ENCODE results near the gene PLPP1. TPM values are rescaled to one million over a fixed set of nuclear protein-coding genes. Genes with fewer than 3 reads are reported as not detected.

PLPP1 gene
- total RNA-seq, 1 donor from 2014 or later: 38.9 TPM

GRCh38 chr5:55518831-55519390, 15.9 kb downstream of the PLPP1 start:
- no peaks in the 10 kb centered on the region for H3K27me3 Mint-ChIP-seq (ENCODE audit: unreplicated experiment)
- no peak overlapping the region for H3K27ac Mint-ChIP-seq (ENCODE audit: unreplicated experiment)

GRCh38 chr5:55517804-55518203, 17.0 kb downstream of the PLPP1 start:
- Mint-ChIP-seq H3K9me3 (ENCODE audit: unreplicated experiment) (no peaks in the 10 kb centered on the region), H3K4me3 (ENCODE audit: unreplicated experiment) (no peak overlapping the region), H3K4me1 (ENCODE audit: unreplicated experiment) (peaks cover 11% of the 10 kb centered on the region), H3K36me3 (ENCODE audit: unreplicated experiment) (peaks cover 7% of the 10 kb centered on the region), H3K27me3 (ENCODE audit: unreplicated experiment) (no peaks in the 10 kb centered on the region), H3K27ac (ENCODE audit: unreplicated experiment) (no peak overlapping the region)
- no peak for DNase-seq (ENCODE audit: extremely low spot score, unreplicated experiment)
- TF ChIP-seq CTCF (IDR thresholded peaks at IDR 0.05): no peak

More at GRCh38 chr5:55518831-55519390, 15.9 kb downstream of the PLPP1 start:
- no peak for DNase-seq (ENCODE audit: extremely low spot score, unreplicated experiment)
- Mint-ChIP-seq H3K9me3 (ENCODE audit: unreplicated experiment) (no peaks in the 10 kb centered on the region), H3K4me3 (ENCODE audit: unreplicated experiment) (no peak overlapping the region), H3K4me1 (ENCODE audit: unreplicated experiment) (peaks cover 16% of the 10 kb centered on the region), H3K36me3 (ENCODE audit: unreplicated experiment) (peaks cover 7% of the 10 kb centered on the region)
- TF ChIP-seq CTCF (IDR thresholded peaks at IDR 0.05): no peak

GRCh38 chr5:55511010-55511409, 23.8 kb downstream of the PLPP1 start:
- DNase-seq (ENCODE audit: extremely low spot score, unreplicated experiment): no peak
- H3K27ac Mint-ChIP-seq (ENCODE audit: unreplicated experiment): no peak overlapping the region
- TF ChIP-seq CTCF (IDR thresholded peaks at IDR 0.05): no peak
- H3K4me3 Mint-ChIP-seq (ENCODE audit: unreplicated experiment): no peak overlapping the region
- no peaks in the 10 kb centered on the region for H3K27me3 Mint-ChIP-seq (ENCODE audit: unreplicated experiment)
- H3K9me3 Mint-ChIP-seq (ENCODE audit: unreplicated experiment): no peaks in the 10 kb centered on the region
- H3K36me3 Mint-ChIP-seq (ENCODE audit: unreplicated experiment): peaks cover 4% of the 10 kb centered on the region
- H3K4me1 Mint-ChIP-seq (ENCODE audit: unreplicated experiment): peaks cover 34% of the 10 kb centered on the region

GRCh38 chr5:55510523-55510880, 24.3 kb downstream of the PLPP1 start:
- Mint-ChIP-seq H3K4me3 (ENCODE audit: unreplicated experiment) (no peak overlapping the region), H3K4me1 (ENCODE audit: unreplicated experiment) (peaks cover 34% of the 10 kb centered on the region), H3K36me3 (ENCODE audit: unreplicated experiment) (no peaks in the 10 kb centered on the region), H3K9me3 (ENCODE audit: unreplicated experiment) (no peaks in the 10 kb centered on the region), H3K27me3 (ENCODE audit: unreplicated experiment) (no peaks in the 10 kb centered on the region), H3K27ac (ENCODE audit: unreplicated experiment) (no peak overlapping the region)
- no peak for DNase-seq (ENCODE audit: extremely low spot score, unreplicated experiment)
- no peak for TF ChIP-seq CTCF (IDR thresholded peaks at IDR 0.05)

GRCh38 chr5:55509796-55510522, 24.8 kb downstream of the PLPP1 start:
- no peak for TF ChIP-seq CTCF (IDR thresholded peaks at IDR 0.05)
- Mint-ChIP-seq H3K27ac (ENCODE audit: unreplicated experiment) (no peak overlapping the region), H3K4me1 (ENCODE audit: unreplicated experiment) (peaks cover 37% of the 10 kb centered on the region), H3K9me3 (ENCODE audit: unreplicated experiment) (no peaks in the 10 kb centered on the region), H3K36me3 (ENCODE audit: unreplicated experiment) (no peaks in the 10 kb centered on the region), H3K4me3 (ENCODE audit: unreplicated experiment) (no peak overlapping the region), H3K27me3 (ENCODE audit: unreplicated experiment) (no peaks in the 10 kb centered on the region)
- DNase-seq (ENCODE audit: extremely low spot score, unreplicated experiment): no peak

Measured in osteocyte (in vitro differentiated cells).